NCI-H128 (cell line): Measurements from ENCODE around the gene TNFSF8.
A peak's percentile ranks its signal among the peaks of the same experiment; 100 is the strongest.

Experiments used
- DNase-seq: peaks from one replicate; lab custom pipeline; 2025; ENCODE audit not compliant: unreplicated experiment; lab: John Stamatoyannopoulos, UW

The TNFSF8 gene

GRCh38 chr9:114906922-114907571 is 23.3 kb downstream of the TNFSF8 start:
- DNase-seq = peak; percentile 56

GRCh38 chr9:114905170-114905940 is 25.0 kb downstream of the TNFSF8 start:
- peak; percentile 83 for DNase-seq

DNA sequence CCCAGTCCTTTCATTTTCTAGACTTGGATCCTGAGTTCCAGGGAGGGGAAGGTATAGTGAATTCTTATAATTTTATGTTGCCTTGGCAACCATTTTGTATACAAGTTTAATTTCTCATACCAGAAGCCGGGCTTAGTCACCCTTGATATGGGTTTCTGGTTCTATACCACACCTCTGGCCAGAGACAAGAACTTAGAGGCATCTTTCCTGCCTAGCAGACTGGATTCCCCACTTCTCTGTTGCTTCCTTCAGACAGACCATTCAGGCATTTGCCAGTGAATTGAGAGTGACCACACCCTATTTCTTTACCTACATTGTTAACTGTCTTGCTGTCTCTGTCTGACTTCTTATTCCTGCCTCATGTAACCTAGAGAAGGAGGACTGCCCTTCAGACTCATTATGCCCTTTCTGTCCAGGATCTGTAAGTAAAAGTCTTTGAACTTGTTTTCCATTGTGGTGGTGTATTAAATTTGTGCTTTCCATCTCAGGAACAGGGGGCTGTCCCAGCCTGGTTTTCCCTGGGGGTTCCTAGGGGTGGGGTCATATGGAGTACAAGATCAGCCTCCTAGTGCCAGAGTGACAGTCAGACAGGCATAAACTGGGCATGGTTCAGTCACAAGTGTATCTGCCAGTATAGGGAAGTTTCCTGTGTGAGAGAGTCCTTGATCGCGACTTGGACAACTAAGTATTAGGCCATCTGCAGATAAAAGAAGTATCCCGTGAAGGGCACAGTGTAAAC is 27.4 kb downstream of the TNFSF8 start:
- DNase-seq = no peak

- no peak for DNase-seq
Observed at GRCh38 chr9:114900942-114901802, 29.2 kb downstream of the TNFSF8 start.

GRCh38 chr9:114899995-114900394 is 30.4 kb downstream of the TNFSF8 start:
- no peak for DNase-seq

DNA sequence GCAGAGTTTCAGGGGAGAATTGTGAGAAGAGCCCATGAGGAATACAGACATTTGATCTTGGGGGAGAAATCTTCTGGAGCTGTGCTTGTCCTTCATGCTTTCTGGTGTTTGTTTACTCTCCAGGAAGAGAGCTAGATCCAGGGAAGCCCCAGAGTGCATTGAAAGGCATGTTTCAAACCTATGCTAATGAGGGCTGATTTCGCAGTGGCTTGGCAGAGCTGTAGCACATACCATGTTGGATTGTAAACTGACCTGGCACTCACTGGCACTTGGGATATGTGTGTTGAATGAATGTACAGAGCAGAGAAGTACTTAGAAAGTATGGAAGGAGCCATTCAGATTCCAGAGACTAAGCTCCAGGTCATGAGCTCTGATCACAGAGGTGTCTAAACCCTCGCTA is 30.9 kb downstream of the TNFSF8 start:
- no peak for DNase-seq

DNA sequence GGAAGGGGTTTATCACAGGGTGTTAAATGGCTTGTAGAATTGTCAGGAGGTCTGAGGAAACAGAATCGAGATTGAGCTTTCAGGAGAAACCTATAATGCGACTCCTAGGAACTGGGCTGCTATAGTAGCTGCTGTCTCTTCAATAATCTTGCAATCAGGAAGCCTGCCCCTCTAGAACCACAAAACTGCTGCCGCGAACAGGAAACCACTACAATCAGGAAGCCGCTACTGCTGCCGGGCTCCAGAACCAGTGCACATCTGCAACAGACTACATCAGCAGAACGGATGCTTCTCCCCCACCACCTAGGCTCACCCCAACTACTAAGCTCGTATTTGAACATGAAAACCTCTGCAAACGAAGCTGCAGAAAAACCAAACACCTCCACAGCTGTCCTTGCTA is 31.6 kb downstream of the TNFSF8 start:
- DNase-seq = no peak

DNA sequence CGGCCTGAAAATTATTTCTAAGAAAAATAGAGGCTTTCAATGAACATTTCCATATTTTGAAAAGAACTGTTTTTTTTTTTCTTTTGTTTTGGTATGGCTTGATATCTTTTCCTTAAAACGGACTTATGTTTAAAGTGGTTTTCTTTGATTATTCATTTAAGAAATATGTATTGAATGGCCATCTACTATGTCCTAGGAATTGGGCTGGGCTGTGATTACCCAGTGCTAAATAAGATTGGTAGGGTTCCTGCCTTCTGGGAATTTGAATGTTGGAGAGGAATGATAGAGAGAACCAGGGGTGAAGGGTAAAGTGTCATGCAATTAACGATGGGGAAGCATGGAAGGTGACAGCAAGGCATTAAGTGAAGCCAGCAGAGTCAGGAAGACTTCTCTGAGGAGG is 33.2 kb downstream of the TNFSF8 start:
- DNase-seq = no peak

DNA sequence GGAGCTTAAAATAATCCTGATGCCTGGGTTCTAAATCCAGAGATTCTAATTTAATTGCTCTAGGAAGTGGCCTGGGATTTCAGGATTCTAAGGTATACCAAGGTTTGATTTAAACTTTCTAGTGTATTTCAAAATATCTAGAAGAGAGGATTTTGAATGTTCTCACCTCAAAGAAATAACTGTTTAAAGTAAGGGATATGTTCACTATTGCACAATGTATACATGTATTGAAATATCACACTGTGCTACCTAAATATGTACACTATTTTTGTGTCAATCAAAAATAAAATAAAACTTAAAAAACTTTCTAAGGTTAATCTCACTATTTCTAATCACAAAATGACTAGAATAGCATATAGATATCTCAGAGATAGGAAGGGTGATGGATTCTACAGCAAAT is 34.0 kb downstream of the TNFSF8 start:
- DNase-seq = no peak

DNA sequence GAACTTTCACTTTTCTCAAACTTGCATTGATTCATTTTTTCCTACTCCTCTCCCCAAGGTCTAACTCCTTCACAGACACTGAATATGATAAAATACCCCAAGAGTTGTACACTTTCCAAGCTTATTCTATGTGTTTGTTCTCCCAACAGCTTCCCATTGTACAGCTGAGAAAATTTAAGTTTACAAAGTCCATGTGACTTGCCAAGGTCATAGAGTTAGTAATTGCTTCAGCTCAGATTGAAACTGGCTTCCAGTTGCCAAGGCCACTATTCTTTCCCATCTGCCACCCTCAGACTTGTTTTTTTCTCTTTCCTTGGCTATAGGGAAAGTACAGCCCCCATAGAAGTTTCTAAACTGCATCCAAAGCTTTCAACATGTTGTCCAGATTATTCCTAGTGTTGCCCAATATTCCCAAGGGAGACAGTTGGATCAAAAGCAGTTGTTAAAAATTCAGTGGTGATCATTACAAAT is 34.8 kb downstream of the TNFSF8 start:
- DNase-seq = no peak

GRCh38 chr9:114894609-114895433 is 35.6 kb downstream of the TNFSF8 start:
- DNase-seq = no peak

- no peak for DNase-seq
Observed at GRCh38 chr9:114894206-114894605, 36.2 kb downstream of the TNFSF8 start.

DNA sequence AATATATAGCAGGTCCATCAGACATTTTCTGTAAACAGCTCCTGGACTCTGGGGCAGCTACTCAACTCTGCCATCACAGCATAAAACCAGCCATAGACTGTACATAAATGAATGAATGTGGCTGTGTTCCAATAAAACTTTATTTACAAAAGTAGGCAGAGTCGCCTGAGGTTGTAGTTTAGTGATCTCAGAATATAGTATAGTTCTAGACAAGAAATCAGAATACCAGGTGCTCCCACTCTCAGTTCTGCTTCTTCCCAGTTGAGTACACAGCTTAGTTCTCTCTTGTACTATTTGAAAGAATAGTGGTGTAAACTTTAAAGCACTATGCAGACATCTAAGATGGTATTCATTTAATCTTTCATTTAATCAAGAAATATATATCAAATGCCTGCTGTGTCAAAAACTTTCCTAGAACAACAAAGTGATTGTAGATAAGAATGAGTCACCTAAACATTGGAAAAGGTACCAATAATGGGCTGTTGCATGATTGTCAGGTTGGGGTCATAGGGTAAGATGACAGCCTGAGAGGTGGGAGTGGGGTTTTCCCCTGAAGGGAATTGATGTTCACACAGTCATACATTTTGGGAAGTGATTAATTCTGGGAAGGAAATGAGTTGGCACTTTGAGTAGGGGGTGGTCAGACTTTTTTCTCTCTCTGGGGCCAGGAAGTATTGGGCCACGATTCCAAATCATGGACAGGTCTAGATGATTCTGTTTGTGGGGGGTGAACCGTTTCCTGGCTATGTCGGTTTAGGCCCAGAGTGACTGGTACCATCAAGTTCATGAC is 37.0 kb downstream of the TNFSF8 start:
- DNase-seq = no peak

- DNase-seq = no peak
Observed at GRCh38 chr9:114889802-114890224, 40.6 kb downstream of the TNFSF8 start.

GRCh38 chr9:114888607-114889006 is 41.8 kb downstream of the TNFSF8 start:
- DNase-seq = no peak

DNA sequence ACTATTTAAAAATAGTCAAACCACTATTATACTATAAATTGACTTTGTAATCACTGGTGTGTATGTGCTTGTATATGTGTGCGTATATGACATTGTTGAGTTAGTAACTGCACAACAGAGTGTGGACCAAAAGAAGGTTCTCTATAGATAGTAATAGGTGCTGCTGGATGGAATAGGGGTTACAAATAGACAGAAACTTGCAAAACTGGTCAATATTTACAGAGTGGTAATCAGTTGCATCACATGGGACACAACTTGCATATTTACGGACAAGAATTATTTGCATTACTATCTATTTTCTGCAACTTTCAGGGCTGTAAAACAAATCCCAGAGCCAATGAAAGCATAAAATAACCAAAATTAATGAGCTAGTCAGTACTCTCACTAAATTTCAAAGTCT is 42.4 kb downstream of the TNFSF8 start:
- DNase-seq = no peak

- DNase-seq = no peak
Observed at GRCh38 chr9:114884787-114885452, 45.5 kb downstream of the TNFSF8 start.

- no peak for DNase-seq
Observed at GRCh38 chr9:114883709-114884108, 46.7 kb downstream of the TNFSF8 start.

DNA sequence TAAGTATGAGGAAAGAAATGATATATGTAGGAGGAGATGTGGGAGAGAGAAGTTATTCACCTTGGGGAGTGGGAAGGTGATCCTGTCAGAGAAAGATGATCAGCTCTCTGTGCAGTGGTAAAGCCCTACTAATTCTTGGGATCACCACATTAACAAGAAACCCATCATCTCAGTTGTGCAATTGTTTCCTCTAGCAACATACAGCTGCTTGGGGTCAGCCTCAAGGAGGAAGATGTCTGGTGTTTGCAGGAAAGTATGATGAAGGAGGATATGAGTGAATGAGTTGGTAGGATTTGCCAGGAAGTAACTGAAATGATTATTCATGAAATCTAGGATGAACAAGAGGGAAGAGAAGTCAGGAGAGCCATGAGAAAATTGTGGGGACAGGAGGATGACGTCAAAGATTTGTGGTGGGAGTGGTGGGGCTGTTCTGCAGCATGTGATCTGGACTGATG is 50.1 kb downstream of the TNFSF8 start:
- no peak for DNase-seq
